ENCODE results near the gene ITGA11.

ITGA11 gene

GRCh38 chr15:68261980-68262379, 170.0 kb downstream of the ITGA11 start:
- no peak for DNase-seq

DNA sequence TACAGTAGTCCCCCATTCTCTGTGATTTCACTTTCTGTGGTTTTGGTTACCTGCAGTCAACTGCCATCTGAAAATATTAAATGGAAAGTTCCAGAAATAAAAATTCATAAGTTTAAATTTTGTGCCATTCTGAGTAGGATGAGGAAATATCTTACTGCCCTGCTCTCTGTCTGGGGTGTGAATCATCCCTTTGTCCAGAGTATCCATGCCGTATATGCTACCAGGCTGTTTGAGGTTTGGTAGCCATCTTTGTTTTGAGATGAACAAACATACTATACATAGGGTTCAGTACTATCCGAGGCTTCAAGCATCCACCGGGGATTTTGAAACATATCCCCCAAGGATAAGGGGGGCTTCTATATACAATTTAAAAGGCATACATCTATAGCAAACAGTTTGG, 170.7 kb downstream of the ITGA11 start:
- no peak for DNase-seq

GRCh38 chr15:68259883-68260282, 172.1 kb downstream of the ITGA11 start:
- no peak for DNase-seq

DNA sequence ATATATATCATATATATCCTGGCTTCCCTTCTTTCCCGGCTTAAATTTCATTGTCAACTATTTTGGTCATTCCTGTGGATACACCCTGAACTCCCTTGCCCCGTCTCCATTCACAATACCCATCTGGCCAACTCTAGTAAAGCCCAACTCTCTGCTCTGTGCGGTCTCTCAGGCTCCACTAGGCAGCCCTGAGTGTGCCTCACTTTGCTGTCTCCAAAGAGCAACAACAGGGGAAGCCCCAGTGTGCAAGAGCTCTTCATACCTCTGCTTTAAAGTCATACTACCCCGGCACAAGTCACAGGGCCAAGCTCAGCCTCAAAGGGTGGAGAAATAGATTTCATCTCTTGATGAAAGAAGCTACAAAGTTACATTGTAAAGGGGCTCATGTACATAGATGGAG, 173.3 kb downstream of the ITGA11 start:
- no peak for DNase-seq

GRCh38 chr15:68256675-68257450, 175.1 kb downstream of the ITGA11 start:
- peak; percentile 79 for DNase-seq

- DNase-seq = peak; percentile 82
Observed at GRCh38 chr15:68252925-68253534, 178.9 kb downstream of the ITGA11 start.

DNA sequence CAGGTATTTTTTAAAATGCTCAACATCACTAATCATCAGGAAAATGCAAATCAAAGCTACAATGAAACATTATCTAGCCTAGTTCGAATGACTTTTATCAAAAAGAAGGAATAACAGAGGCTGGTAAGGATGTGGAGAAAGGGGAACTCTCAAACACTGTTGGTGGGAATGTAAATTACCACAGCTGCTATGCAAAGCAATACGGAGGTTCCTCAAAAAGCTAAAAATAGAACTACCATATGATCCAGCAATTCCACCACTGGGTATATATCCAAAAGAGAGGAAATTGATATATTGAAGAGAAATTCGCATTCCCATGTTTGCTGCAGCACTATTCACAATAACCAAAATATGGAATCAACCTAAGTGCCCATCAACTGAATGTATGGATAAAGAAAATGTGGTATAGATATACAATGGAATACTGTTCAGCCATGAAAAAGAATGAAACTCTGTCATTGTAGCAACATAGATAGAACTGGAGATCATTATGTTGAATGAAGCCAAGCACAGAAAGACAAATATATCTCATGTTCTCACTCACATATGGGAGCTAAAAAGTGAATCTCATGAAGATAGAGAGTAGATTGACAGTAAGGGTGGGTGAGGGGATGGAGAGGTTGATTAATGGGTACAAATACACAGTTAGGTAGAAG, 182.8 kb downstream of the ITGA11 start:
- no peak for DNase-seq

Data from fibroblast of skin of back (primary cell).